GM18868 (cell line): Measurements from ENCODE around the gene TRIM24.
A peak's percentile ranks its signal among the peaks of the same experiment; 100 is the strongest.
"Not testable (repeated sequence)": the region's sequence is repeated elsewhere in the genome, so short reads cannot be mapped to it uniquely, and the experiment has no call there.

Experiments used
- ATAC-seq: cut with Tn5 transposase; IDR thresholded peaks from one replicate; pipeline ENCODE4 v1.9.1; 2021; ENCODE audit warnings: mild to moderate bottlenecking, moderate library complexity; ENCODE audit not compliant: unreplicated experiment

TRIM24 gene

DNA sequence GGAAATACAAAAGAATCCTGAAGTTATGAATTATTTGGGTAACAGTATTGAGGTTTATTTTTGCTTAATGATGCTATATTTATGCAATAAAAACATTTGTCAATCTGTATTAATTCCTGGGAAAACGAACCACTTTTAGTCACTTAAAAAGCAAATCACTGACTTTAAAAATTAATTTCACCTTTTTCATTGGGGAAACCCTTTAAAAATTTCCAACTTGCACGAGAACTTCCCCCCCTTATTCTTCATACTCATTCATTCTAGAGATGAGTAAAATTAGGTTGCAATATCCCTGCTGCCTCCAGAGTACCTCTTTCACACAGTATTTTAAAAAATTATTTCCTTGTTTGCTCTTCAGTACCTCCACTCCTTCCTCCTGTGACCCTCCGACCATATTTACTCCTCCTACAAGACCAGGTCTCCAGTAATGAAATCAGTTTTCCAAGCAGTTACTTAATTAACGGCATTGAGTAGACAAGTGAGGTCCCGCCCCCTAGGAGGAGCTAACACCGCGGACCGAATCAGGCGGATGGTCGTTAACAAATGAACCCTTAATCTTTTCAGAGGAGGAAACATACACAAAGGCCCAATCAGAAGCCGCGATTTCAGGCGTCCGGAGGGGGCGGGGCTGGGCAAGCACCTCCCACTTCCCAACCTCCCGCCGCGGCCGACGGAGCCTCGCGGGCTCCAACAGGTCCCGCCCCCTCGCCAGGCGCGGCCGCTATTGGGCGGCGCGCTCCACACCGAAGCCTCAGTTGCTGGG, 465 bp upstream of the TRIM24 start:
- peak; percentile 81 for ATAC-seq

DNA sequence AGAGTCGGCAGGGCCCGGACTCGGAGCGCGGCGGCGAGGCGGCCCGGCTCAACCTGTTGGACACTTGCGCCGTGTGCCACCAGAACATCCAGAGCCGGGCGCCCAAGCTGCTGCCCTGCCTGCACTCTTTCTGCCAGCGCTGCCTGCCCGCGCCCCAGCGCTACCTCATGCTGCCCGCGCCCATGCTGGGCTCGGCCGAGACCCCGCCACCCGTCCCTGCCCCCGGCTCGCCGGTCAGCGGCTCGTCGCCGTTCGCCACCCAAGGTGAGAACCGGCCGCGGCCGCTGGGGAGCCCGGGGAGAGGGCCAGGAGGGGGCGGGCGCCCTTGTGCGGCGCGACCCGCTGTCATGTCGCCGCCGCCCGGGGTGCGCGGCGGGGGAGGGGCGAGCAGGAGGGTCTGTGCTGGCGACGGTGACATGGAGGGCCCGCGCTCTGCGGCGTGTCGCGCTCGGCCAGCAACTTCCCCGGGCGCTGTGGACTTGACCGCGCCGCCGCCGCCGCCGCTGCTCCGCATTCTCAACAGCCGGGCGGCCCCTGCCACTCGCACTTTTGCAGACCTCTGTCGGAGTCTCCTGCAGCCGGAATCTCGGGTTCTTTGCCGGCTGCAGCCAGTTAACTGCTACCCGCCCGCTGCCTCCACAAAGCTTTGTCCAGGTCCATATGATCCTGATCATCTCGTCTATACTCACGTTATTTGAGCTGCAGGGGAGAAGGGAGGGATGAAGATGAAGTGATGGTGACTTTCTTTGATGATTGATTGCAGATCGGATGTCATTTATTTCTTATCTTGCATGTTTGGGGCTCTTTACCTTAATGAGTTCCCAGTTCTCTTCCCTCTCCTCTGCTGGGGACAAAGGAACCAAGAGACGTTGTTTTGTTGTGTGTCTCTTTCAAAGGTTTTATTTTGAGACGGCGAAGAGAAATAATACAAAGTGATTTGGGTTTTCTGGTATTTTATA, 869 bp downstream of the TRIM24 start:
- ATAC-seq: peak; percentile 41

DNA sequence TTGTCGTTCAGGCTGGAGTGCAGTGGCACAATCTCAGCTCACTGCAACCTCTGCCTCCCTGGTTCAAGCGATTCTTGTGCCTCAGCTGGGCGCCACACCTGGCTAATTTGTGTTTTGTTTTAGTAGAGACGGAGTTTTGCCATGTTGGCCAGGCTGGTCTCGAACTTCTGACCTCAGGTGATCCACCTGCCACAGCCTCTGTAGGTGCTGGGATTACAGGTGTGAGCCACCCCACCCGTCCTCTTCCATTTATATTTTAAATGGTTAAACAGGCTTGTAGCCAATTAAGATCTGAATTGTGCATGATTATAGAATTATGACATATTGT, 3.2 kb downstream of the TRIM24 start:
- ATAC-seq: not testable (repeated sequence)

DNA sequence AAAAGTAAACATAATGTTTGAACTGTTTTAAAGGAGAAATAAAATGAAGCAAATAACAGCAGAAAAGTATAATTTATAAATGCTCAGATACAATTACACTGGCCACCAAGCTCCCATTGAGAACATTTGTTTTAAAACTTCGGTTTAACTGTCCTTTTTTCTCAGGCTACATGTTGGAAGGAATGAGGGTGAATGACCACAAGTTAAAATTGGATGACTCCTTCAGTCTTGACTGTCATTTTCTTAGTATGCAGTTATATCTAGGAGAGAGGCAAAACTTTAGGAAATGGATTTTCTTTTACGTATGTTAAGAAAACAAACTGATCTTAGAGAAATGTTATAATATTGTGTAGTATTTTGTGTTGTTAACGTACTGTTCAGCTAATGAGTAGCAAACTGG, 5.0 kb downstream of the TRIM24 start:
- ATAC-seq: no peak

DNA sequence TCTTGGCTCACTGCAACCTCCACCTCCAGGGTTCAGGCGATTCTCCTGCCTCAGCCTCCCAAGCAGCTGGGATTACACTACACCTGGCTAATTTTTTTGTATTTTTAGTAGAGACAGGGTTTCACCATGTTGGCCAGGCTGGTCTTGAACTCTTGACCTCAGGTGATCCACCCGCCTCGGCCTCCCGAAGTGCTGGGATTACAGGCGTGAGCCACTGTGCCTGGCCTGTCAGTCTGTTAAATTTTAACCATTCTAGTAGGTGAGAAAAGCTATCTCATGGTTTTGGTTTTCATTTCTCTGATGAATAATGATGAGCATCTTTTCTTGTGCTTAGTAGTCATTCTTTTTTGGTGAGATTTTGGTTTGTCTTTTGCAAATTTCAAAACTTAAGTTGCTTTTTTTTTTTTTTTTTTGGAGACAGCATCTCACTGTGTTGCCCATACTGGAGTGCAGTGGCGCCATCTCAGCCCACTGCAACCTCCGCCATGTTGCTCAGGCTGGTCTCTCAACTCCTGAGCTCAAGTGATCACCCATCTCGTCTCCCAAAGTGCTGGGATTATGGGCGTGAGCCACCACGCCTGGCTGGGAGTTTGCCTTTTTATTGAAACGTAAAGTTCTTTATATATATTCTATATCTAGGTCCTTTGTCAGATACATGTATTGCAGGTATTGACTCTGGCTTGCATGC, 6.2 kb downstream of the TRIM24 start:
- ATAC-seq: not testable (repeated sequence)

DNA sequence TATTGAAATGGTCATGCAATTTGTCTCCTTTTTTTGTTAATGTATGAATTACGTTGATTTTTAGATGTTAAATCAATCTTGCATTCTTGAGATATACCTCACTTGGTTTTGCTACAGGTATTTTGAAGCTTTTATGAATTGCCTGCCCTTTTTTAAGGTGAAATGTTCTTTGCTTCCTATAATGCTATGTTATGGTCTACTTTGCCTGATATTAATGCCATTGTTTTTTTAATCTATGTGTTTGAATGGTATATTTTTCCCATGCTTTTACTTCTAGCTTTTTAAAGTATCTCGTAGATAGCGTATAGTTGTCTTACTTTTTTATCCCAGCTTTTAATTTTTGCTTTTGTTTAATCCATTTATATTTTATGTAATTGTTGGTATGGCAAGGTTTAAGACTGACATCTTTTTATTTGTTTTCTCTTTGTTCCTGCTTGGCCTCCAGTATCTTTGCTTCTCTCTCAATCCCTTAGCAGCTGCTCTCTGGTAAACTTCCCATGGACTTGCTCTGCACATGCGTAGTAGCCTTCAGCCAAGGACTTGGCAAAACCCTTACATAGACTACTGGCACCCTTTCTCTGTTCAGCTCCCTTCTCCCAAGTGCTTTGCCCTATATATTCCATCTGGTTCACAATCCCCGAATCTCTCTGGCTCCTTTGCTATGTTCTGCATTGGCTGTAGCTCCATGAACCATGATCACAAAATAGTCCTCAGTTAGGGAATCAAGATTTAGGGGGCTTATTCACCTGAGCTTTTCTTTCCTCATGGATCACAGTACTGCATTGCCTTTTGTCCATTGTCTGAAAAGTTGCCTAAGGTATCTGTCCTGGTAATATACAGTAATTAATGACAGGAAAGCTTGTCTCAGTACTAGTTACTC, 8.4 kb downstream of the TRIM24 start:
- no peak for ATAC-seq

DNA sequence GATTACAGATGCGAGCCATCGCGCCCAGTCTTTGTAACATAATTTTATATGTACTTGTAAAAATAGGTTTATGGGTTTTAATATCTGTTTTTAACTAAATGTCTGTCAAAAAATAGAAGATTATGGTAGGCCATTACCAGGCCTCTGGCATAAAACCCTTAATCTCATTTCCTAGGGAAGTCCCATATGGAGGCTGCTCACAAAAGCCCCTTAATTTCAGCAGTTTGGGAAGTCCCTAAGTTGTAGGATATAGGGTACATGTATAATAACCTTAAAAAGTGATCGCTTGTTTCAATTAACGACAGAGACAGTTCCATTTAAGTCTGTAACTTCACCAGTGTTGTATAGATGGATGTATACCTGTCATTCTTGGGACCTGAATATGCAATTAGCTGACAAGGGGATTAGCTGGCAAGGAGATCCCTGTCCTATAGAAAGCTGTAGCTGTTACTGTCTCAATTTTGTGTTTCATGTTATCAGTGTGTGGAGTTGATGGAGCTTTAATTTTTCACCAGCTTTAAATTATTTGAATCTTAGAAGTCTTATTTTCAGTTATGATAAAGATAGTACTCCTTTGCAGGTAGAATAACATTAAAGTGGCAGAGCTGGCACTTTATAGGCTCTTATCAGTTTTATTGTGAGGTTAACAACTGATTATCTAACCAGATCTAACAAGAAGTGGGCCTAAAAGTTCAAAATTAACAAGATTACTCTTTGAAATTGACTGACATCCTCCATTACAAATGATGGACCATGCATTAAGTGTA, 10.5 kb downstream of the TRIM24 start:
- ATAC-seq: peak; percentile 55

DNA sequence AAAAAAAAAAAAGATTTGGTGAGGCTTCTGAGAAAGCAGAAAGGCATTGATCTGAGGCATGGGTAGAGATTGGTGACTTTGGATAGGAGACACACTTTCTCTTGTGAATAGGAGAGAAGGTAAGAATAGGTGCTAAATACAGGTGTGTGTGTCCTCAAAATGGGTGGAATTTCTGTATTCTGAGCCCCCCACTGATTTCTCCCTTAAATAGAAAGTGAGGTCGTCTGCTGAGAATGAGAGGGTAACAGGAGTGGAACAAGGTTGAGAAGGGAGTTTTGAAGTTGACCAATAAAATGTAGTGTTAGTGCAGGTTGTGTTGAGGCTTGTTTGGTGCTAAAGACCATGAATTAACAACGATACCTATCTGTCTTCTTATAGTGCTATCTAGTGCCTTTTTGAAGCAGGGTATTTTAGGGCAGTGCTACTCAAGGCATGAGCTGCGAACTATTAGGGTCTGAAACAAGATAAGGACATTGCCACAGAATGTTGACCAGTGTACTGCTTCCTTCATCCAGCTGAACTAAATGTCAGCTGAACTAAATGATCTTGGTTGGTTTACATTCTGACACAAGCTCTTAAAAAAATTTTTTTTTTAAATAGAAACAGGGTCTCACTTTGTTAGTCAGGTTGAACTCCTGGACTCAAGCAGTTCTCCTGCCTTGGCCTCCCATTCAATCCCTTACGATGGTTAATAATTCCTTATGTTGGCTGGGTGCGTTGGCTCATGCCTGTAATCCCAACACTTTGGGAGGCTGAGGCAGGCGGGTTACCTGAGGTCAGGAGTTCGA, 12.4 kb downstream of the TRIM24 start:
- no peak for ATAC-seq

DNA sequence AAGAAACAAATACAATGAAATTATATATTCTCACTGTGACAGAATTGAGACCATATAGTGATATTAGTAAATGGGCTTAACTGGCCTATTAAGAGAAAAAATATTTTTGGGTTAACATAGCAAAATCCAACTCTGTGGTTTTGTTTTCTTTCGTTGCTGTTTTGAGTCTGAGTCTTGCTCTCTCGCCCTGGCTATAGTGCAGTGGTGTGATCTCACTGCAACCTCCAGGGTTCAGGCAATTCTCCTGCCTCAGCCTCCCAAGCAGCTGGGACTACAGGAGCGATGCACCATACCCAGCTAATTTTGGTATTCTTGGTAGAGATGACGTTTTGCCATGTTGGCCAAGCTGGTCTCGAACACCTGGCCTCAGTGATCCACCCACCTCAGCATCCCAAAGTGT, 15.3 kb downstream of the TRIM24 start:
- ATAC-seq: no peak

DNA sequence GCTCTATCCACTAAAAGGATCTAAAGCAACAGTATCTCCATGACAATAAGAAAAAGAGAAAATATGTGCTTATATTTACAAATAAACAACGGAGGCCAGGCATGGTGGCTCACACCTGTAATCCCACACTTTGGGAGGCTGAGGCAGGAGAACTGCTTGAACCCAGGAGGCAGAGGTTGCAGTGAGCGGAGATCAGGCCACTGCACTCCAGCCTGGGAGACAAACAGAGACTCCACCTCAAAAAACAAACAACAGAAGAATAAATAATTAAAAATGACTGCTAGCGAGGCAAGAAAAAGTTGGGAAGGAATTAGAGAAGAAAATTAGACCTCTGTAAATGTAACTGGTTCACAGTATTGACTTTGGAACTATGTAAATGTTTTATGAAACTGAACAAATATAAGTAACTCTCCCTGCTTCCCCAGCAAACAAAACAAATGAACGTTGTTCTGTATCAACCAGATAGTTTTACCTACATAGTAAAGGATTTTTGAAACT, 17.1 kb downstream of the TRIM24 start:
- ATAC-seq: no peak

DNA sequence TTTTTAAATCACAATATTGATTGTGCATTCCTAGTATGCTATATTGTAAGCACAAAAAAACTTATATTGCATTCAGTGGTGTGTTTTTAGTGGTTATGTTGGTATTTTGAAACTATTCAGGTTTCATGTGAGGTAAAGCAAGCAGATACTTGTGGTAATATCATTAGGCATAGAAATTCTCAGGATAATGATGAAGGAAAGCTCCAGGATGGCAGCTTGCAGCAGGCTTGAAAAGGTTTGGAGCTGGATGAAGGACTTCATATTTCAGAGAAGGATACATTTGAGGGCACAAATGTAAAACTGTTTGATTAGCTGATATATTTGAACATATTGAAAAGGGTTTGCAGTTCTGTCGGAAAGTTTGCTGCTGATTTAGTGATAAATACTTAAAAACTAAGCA, 17.5 kb downstream of the TRIM24 start:
- no peak for ATAC-seq

DNA sequence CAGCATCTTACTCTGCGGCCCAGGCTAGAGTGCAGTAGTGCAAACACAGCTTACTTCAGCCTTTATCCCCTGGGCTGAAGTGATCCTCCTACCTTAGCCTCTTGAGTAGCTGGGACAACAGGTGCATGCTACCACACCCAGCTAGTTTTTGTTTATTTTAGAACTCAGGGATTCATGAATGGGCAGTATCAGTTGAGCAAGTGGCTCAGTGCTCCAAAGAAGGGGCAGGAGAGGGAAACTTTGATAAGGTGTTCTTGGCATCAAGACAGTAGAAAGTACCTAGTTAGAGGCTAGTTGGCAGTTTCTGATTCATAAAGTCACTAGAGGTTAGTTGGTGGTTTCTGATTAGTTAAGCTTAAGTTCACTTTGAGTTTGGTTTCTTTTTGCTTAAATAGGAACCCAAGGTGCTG, 18.4 kb downstream of the TRIM24 start:
- ATAC-seq: peak; percentile 82

DNA sequence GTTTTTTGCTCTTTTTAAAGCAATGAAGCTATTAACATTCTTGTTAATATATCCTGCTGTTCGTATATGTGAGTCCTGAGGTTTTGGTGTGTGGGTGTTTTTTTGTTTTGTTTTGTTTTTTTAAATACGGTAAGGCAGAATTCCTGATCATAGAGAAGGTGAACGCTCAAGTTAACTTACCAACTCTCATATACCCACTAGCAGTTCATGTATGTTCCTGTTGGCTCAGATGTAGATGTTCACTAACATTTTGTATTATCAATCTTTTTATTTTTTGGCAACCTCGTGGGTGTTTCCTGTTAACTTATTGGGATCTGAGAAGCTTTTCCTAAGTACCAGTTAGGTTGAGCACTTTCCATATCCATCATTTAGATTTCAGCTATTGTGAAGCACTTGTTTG, 20.5 kb downstream of the TRIM24 start:
- ATAC-seq: no peak

DNA sequence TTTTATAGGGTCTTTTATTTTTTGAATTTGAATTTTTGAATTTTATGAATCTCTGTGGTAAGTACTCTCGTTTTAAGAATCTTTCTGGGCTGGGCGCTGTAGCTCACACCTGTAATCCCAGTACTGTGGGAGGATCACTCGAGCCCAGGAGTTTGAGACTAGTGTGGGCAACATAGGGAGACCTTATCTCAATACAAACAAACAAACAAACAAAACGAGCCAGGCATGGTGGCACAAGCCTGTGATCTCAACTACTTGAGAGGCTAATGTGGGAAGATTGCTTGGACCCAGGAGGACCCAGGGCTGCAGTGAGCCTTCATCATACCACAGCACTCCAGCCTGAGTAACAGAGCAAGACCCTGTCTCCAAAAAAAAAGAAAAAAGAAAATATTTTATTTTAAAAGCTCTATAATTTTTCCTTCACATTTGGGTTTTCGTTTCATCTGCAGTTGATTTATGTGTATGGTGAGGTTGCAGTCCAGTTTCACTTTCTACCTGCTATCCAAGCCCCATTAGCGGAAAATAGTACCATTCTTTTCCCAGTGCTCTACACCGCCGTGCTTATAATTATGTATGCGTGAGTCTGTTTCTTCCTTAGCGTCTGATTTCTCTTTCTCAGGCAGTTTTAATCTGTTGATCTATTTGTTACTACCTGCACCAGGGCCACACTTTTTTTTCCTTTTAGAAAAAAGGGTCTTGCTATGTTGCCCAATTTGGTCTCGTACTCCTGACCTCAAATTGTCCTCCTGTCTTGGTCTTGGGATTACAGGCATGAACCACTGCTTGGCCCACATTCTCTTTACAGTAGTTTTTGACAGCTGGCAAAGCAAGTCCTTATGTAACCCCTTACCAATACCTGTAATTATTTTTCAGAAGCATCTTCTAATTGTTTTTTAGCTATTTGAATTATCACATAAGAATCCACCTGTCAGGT, 21.7 kb downstream of the TRIM24 start:
- ATAC-seq: no peak

DNA sequence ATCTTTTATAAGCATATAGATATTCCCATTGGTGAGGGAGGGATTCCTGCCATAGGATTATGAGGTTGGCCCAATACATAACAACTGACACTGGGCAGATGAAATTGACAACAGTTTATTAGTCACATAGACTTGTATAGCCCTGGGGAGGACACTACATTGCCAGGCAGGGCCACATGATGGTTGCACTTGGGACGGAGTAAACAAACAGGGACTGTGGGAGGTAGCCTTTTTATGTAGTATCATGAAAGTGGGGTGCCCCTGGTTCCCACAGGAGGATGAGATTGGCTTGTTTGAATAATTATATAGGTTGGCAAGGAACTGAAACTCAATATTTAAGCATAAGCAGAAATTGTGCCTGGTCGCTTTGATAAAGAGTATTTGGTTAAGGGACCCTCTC, 23.5 kb downstream of the TRIM24 start:
- ATAC-seq: peak; percentile 31

DNA sequence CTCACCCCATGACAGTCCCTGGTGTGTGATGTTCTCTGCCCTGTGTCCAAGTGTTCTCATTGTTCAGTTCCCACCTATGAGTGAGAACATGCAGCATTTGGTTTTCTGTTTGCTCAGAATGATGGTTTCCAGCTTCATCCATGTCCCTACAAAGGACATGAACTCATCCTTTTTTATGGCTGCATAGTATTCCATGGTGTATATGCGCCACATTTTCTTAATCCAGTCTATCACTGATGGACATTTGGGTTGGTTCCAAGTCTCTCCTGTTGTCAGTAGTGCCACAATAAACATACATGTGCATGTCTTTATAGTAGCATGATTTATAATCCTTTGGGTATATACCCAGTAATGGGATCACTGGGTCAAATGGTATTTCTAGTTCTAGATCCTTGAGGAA, 25.4 kb downstream of the TRIM24 start:
- ATAC-seq: not testable (repeated sequence)

DNA sequence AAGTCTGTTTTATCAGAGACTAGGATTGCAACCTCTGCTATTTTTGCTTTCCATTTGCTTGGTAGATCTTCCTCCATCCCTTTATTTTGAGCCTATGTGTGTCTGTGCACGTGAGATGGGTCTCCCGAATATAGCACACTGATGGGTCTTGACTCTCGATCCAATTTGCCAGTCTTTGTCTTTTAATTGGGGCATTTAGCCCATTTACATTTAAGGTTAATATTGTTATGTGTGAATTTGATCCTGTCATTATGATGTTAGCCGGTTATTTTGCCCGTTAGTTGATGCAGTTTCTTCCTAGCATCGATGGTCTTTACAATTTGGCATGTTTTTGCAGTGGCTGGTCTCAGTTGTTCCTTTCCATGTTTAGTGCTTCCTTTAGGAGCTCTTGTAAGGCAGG, 29.1 kb downstream of the TRIM24 start:
- not testable (repeated sequence) for ATAC-seq
